ENCODE data around the gene JAK3.

The JAK3 gene

GRCh38 chr19:17860331-17860992, 12.7 kb upstream of the JAK3 start:
- DNase-seq (ENCODE audit: low read depth) = no peak
- no peak for TF ChIP-seq CTCF (IDR thresholded peaks at IDR 0.05; ENCODE audit: low read depth, low read length, missing control alignments)

GRCh38 chr19:17859533-17860330, 11.9 kb upstream of the JAK3 start, which contains the start of gene RPL18A:
RPL18A (plus strand) TSS chr19:17859910; CDS start chr19:17859957, 47 bp downstream.
- peak; percentile 100 for DNase-seq (ENCODE audit: low read depth)
- TF ChIP-seq CTCF (IDR thresholded peaks at IDR 0.05; ENCODE audit: low read depth, low read length, missing control alignments) = peak; percentile 96
- peak within 1 kb of the TSS; percentile 96 for H3K4me3 ChIP-seq (ENCODE audit: low read depth, low read length)

More at GRCh38 chr19:17860331-17860992, 12.7 kb upstream of the JAK3 start:
- H3K4me3 ChIP-seq (ENCODE audit: low read depth, low read length) = peak overlapping the region; percentile 96

- TF ChIP-seq CTCF (IDR thresholded peaks at IDR 0.05; ENCODE audit: low read depth, low read length, missing control alignments) = peak; percentile 99
- no peak for DNase-seq (ENCODE audit: low read depth)
- H3K4me3 ChIP-seq (ENCODE audit: low read depth, low read length) = no peak overlapping the region
These were observed 7.7 kb upstream of the JAK3 start for GRCh38 chr19:17855280-17856152.

GRCh38 chr19:17854061-17854460, 6.3 kb upstream of the JAK3 start:
- no peak for TF ChIP-seq CTCF (IDR thresholded peaks at IDR 0.05; ENCODE audit: low read depth, low read length, missing control alignments)
- no peak for DNase-seq (ENCODE audit: low read depth)
- H3K4me3 ChIP-seq (ENCODE audit: low read depth, low read length) = no peak overlapping the region

GRCh38 chr19:17848595-17849292, 962 bp upstream of the JAK3 start:
- H3K4me3 ChIP-seq (ENCODE audit: low read depth, low read length) = no peak overlapping the region
- no peak for TF ChIP-seq CTCF (IDR thresholded peaks at IDR 0.05; ENCODE audit: low read depth, low read length, missing control alignments)
- DNase-seq (ENCODE audit: low read depth) = no peak

- peak overlapping the region; percentile 73; the same call in 1 of the 2 replicates for H3K4me3 ChIP-seq (ENCODE audit: low read depth, low read length)
- no peak for TF ChIP-seq CTCF (IDR thresholded peaks at IDR 0.05; ENCODE audit: low read depth, low read length, missing control alignments)
These were observed 1.6 kb downstream of the JAK3 start for GRCh38 chr19:17846146-17846545.

More at GRCh38 chr19:17846146-17846545, 1.6 kb downstream of the JAK3 start:
- no peak for DNase-seq (ENCODE audit: low read depth)

All from GM12864 (cell line).